AG20443 (cell line): ENCODE data around the gene PPT2.

Source experiments
- DNase-seq: peaks from one replicate; pipeline ENCODE4 v3.0.0; 2012; ENCODE audit warnings: low spot score, mixed read lengths

PPT2 gene, protein sequence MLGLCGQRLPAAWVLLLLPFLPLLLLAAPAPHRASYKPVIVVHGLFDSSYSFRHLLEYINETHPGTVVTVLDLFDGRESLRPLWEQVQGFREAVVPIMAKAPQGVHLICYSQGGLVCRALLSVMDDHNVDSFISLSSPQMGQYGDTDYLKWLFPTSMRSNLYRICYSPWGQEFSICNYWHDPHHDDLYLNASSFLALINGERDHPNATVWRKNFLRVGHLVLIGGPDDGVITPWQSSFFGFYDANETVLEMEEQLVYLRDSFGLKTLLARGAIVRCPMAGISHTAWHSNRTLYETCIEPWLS

DNA sequence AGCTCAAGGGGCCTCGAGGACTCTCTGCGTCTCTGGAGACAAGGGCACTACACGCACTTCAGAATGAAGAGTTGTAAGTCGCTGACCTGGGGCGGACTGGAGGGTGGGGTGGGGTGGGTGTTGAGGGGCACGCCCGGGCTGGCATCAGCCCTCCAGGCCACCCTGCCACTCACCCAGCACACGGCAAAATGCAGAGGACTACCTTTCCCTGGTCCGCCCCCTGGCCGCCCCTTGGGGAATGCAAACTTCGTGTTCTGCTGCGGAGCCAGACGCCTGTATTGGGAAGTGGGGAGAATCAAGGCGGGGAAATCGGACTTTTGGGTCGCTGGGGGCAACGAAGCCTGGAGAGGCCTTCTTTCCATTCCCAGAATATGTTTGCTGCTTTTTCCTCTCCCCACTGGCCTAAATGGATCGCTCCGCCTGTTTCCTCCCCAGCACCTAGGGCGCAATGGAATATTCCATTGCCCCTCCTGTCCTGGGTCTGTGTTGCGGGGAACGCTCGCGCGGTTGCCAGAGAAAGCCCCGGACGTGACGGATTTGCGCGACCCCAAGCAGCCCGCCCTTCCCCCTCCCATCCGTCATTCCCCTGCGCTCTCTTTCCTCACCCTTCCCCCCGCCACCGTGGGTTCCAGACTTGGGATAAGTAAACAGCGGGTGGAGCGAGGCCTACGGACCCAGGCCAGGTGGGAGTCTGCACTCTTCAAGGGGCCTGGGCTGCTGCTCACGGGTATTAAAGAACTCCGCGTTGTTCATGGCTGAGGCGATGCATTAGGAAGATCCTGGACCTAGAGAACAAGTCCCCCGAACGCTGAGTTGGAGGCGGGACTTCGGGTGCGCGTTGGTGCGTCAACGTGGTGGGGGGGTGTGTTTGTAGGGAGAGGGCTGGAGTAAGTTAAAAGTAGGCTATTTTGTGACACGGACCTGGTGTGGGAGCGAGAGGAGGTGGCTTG is at the start of gene PPT2:
Gene PPT2 (plus strand): TSS at position 578 of the 950 bp plus-strand sequence. CDS start 454 bp downstream, outside the sequence.
- DNase-seq: peak; percentile 91

DNA sequence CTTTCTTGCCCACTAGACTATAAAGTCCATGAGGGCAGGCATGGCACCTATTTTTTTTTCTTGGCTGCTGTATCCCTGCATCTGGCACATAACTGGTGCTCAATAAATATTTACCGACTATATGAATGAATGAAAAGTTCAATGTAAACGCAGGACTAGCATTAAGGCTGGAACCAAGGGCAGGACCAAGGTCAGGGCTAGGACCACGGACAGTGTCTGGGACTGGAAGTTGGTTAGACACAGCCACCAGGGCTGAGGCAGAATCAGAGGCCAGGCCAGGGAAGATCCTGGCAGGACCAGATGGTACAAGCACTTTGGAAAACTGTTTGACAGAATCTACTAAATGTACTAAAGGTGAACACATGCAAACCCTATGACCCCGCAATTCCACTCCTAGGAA is 48.5 kb upstream of the PPT2 start:
- DNase-seq: peak; percentile 50

DNA sequence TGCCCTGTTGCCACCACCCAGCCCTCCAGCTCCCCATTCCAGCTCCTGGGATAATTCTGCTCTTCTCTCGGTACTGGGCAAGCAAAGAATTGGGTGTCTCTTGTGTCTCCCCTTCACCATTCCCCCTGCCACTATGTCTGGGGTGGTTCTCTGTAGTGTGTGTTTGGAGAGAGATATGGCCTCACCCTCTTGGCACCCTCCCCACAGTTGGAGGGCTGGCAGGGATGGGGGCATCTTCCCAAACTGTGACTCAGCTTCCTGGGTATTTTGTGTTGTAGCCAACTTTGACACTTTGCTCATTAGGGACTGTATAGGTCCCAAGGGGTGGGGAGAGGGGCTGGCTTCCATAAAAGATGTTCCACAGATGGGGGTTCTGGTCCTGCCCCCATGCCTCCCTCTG is 46.5 kb upstream of the PPT2 start:
- DNase-seq: no peak

DNA sequence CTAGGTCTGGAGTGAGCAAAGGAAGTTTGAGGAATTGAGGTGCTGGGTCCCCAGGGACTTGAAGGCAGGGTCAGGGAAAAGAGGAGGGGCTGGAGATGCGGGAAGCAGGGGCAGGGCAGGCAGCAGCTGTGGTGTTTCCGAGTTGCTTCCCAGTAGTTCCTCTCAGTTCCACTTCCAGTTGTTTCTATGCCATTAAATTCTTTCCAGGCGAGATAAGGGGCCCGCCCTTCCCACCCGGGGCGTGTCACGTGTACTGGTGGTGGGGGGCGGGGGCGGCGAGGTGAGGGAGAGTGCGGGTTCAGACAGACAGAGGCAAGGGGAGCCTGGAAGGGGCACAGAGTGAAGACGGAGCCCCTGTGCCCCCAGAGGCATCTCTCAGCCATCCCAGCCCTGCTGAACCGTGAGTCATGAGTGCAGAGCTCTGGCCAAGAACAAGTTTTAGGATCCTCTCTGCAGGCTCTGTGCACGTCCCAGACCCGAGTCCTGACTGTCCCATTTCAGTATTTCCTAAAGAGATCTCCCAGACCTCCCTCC is 45.8 kb upstream of the PPT2 start:
- peak; percentile 79 for DNase-seq

DNA sequence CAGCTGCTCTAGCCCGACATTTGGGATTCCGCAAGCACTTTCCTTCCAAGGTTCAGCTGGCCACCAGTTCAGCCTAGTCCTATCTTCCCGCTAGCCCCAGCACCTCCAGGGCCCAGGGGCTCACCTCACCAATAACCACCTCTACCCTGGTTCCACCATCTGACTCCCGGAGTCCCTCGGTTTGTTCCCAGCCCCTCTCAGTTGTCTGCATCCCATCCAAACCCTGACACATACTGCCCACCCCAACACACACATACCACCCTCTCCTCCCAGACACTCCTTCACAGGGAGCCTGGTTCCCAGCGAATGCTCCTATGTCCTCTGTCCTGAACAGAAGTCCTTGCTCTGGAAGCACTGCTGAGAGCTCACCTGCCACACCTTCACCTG is 45.2 kb upstream of the PPT2 start:
- no peak for DNase-seq

DNA sequence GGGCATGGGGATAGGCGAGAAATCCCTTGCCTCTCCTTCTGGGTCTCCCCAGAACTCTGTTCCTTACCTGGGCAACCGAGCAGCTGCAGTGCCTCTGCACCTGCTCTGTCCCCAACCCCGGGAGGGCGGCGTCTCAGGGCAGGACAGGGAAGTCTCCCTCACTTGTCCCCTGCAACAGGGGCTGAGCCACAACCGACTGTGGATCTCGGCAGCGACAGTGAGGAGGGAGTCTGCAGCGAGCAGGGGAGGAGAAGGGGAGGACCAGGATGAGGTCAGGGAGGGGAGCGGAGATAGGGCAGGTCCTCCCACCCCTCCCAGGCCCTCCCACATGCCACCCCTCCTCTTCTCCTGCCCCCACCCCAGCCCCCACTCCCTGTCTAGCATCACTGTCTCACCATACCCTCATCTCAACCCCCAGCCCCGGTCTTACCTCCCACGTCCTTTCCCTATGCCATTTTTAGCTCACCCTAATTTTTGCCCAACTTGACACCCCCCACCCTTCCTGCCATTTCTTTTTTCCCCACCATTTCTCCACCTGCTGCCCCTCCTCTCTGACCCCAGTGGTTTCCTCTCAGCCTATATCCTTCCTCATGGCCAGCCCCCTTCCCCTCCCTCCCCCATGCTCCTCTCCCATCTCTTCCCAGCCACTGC is 44.7 kb upstream of the PPT2 start, which contains the start of gene TNXB:
Gene TNXB (minus strand): TSS at position 225 of the 651 bp plus-strand sequence. CDS start 11,140 bp downstream, outside the sequence.
- no peak for DNase-seq

DNA sequence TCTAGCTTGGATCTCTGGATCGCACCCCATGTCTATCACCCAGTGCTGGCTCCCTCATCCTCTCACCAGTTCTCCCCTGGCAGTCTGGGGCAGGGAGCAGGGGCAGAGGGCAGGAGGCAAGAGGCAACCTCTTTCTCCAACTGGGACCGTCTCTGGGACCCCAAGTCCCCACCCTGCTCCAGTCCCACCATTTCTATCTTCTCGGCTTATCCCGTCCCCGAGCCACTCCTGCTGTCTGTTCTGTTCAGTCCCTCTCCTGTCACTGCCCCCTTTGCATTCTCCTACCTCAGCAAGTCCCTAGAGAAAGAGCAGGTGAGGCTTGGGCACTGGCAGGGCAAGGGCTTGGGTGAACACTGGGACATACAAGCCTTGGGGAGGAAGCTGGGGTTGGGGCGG is 44.2 kb upstream of the PPT2 start:
- DNase-seq: no peak

DNA sequence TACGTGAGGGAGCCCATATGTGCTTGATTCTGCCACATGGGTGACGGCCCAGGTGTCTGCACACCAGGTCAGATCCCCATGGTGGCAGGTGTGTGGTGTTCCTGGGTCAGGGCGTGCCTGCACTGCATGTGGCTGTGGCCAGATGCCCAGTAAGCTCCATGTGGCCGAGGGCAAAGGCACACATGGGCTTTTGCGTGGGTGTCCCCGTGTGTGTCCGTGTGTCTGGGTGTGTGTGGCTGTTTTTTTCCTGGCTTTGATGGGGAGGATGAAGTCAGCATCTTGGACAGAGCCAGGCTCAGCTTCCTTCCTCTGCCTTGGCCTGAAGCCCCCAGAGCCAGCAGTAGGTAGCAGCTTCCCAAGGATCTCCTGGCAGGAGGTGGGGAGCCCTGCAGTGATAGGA is 43.3 kb upstream of the PPT2 start:
- DNase-seq: no peak

DNA sequence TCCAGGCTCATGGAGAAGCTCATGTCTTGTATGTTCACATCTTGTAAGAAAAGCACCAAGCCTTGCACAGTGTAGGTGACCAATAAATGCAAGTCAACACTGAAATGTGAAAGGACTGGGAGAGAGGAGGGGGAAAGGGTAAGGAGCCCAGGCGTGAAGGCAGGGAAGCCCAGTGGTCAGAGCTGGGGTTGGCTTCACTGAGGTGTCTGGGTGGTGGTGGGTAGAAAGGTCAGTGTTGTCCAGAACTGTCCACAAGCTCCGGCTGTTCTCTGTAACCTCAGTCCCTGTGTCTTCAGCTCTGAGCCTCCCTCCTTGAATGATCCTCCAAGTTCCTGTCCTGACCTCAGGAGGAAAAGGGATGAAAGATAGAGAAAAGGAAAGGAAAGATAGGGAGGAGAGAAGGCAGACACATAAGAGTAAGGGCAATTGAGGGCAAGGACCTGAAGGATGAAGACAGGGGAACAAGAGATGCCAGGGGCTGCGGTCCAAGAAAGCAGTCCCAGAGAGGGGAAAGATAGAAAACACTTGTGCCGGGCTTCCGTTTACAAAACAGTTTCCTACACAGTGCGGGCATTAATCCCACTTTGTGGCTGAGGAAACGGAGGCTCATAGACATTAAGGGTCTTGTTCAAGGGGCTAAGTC is 42.4 kb upstream of the PPT2 start:
- no peak for DNase-seq

DNA sequence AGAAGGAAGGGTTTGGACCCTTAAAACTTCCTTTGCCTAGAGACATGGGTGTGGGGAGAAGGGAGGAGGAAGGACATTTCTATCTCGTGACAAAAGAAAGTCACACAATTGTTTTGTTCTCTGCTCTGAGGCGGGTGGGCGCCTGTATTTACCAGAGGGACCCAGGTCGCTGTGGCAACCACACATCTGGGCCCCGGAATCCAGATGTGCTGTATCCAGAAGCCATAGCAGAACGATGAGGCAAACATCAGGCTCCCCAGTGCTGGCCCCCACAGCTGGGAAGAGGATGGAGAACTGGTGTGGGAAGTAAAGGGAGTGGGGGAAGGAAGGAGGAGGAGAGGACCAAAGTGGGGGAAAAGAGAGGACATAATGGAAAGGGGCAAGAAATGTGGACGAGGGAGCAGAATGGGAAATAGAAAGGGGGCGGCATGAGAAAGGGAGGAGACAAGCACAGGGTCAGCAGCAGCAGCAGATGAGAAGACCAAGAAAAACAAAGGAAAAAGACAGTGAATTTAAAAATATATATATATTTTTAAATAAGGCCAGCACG is 41.4 kb upstream of the PPT2 start:
- DNase-seq: no peak

DNA sequence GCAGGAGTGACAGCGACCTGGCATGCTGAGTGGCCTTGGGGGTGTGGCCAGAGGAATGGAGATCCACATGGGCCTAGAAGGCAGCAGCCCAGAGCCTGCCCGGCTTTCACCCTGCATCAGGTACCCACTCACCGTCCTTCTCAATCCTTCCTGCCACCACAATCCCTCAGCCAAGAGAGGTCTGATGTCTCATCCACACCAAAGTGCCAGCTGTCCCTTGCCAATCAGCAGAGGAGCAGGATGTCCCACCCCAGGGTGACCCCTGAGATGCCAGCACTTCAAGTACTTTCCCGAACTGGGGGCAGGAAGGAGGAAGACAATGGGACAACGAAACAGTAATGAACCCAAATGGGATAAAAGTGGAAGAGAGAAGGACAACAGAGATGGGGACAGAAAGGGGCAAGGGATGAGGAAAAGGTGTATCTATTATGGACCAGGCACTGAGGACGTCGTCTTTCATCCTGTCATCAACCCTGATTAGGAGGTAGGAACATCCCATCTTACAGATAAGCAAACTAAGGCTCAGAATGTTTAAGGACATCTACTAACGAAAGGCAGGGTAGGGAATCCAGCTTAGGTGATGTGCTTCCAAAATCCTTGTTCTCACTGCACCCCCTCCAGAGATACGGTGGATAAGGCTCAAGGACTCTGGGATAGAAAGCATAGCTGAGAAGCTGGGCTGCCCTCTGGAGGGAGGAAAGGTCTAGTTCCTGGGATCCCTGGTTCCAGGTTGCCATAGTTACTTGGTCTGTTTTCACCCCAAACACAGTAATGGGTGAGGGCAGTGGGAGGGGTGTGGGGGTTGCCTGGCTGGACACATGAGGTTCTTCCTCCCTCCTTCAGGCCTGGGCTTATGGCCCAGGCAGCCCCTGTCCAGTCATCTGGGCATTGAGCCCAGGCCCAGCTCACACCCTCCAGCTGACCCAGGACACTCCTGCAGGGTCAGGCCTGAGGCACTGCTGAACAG is 40.3 kb upstream of the PPT2 start:
- DNase-seq: peak; percentile 93

DNA sequence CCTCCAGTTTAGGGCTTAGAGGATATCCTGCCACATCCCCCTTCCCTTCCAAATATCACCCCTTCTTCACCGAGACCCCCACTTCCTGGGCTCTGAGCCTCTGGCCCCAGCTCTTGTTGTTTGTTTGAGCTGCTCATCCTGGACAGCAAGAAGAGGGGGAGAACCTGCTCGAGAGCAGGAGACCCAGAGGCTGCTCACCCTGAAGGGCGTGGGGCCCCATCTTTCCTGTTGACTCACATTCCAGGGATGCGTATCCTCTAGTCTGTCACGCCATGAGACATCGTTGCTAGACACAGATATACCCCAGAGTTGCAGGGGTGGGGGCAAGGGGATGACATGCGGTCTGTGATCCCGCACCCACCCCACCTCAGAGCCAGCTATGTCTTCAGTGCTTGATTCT is 39.1 kb upstream of the PPT2 start:
- peak; percentile 83 for DNase-seq

DNA sequence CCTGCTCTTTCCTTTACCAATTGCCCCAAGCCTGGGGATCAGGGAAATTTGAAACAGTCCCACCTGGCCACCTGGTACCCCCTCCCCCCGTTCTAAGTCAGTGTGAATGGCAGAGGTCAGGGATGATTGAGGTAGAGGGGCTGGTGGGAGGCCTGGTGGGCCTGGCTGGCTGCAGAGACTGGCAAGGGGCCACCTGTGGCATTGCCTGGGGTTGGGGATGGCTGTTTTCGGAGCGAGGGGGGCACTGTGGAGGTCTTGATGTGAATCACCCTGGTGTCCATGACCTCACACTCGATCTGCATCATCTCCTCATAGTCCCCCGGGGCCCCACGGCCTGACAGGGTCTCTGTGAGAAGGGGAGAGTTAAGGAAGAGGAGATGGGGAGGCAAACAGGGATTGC is 38.3 kb upstream of the PPT2 start:
- DNase-seq: no peak

DNA sequence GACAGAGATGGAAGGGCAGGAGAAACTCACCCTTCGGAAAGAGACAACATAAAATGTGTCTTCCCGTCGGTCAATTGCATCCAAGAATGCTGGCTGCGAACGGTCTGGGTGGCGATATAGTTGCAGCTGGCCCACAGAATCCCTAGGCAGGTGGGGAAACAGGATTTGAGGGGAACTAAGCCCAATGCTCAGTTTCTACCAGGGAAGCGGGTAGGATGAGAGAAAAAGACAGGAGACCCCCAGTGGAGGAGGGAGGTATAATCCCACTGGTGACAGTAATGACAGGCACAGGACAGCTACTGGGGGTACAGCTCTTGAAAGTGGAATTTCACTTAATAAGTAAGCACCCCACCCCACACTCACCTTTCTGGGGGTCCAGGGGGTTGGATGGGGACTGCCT is 37.3 kb upstream of the PPT2 start:
- no peak for DNase-seq

DNA sequence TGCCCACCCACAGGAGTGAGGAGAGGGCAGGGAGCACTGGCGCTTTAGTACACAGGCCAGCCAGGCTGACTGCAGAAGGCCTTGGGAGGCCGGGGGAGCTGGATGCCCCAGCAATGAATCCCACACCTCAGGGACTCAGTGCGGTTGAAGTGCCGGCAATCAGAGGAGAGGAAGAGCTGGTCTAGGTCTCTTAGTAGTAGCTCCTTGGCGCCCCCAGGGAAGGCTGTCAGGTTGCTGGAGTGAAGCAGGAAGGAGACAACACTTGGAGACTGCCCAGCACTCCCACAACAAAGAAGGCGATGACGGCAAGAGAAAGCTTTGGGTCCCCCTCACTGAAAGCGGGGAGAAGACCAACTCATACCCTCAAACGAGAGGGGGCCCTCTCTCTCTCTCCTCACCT is 36.5 kb upstream of the PPT2 start:
- DNase-seq: no peak

DNA sequence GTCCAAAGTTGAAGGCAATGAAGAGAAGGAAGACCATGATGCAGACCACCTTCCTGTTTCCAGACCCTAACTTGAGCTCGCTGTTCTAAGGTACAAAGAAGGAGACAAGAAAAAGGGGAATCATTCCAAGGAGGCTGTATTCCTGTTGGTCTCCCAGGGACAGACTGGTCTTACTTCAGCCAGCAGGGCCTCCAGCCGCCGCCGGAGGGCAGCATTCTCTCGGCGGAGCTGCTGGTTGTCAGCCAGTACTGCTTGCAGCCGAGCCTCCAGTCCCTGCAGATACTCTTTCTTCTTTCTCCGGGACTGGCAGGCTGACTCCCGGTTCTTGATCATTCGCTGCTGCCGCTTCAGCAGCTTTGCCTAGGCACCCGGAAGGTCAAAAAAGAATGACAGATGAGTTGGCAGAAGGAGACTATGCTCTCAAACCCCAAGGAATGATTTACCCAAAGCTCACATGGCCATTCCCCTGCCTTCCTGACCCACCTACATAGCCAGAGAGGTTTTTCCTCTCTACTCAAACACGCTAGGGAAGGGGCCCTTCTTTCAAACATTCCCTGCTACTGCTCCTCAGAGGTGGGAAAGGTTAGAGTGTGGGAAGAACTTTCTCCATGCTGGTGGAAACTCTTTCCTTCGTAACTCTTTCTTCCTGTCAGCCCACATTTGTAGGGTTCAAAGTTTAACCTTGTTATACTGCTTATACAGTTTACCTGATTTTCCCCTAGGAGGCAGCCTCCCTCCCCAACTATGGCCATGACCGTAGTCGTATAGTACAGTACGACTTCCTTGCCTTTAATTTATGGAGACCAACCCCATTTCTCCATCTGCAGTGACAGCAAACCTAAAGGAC is 34.9 kb upstream of the PPT2 start:
- peak; percentile 86 for DNase-seq

DNA sequence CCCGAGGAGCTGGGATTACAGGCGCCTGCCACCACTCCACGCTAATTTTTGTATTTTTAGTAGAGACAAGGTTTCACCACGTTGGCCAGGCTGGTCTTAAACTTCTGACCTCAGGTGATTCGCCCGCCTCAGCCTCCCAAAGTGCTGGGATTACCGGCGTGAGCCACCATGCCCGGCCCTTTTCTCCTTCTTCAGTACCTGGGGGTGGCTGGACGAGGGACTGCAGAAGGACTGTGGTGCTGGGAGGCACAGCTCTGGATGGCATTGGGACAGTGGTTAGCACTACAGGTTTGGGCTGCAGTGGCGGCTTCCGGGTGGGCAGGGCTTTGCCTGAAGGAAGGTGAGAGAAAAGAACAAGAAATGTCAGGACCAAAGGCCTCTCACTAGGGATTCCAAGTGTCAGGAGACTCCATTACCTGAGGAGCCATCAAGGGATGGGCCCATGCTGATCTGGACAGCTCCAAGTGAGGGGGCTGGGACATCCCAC is 33.3 kb upstream of the PPT2 start:
- DNase-seq: no peak

DNA sequence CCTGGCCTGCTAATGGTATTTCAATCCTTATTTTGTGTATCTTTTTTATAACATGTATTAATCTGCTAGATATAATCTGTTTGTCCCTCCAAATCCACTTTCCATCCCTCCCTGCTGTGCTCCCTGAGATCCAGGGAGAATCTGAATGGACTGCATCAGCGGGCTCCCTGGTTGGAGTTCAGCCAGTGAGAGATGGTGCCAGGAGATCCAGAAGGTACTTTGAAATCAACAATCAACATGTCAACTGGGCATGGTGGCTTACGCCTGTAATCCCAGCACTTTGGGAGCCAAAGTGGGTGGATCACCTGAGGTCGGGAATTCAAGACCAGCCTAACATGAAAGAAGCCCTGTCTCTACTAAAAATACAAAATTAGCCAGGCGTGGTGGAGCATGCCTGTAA is 30.3 kb upstream of the PPT2 start:
- DNase-seq: no peak

DNA sequence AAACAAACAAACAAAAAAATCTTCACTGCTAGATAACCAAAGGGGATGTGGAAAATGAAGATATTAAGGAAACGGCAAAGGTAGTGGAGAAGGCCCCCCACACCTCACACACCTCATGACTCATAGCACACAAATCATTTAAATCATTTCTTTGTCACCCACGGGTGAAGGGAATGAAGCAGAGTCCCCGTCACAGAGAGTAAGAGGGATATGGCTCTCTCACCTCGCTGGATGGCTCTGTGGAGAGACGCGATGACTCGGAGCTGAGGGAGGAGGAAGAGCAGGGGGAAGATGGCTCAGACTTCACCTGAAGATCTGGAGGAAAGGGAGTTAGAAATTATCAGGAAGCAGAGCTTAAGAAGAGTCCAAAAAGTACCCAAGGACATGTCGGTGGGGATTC is 27.1 kb upstream of the PPT2 start:
- DNase-seq: no peak
